B cell (primary cell): Measurements from ENCODE around the gene PRELID1. TPM values are rescaled to one million over a fixed set of nuclear protein-coding genes. Genes with fewer than 3 reads are reported as not detected.

Source experiments
- ATAC-seq: fragments of 200-7000 bp; cut with Tn5 transposase; one replicate; pipeline ENCODE4 v1.10.0; 2021; ENCODE audit warnings: low read depth, mild to moderate bottlenecking, moderate number of reproducible peaks, moderate library complexity
- CTCF ChIA-PET: fragments of 350-600 bp; sonication (Branson Sonifier 250); formaldehyde crosslinking; loops from one replicate; lab custom pipeline; 2021; ENCODE audit warnings: antibody characterized with exemption, inconsistent platforms; lab: Charles Lee
- POLR2A ChIA-PET: fragments of 350-600 bp; sonication (Branson Sonifier 250); formaldehyde crosslinking; loops from one replicate; lab custom pipeline; 2021; ENCODE audit warnings: antibody characterized with exemption; lab: Charles Lee
- DNase-seq: peaks from one replicate; pipeline ENCODE4 v3.0.0; 2013
- H2AFZ ChIP-seq: 2 replicates; pipeline ENCODE4 v1.6.1; 2012; ENCODE audit warnings: mild to moderate bottlenecking, low read depth, low read length; ENCODE audit not compliant: insufficient read depth, poor library complexity, severe bottlenecking
- H3K27ac ChIP-seq, 2 donors: 1 replicate in 1 of 2; 2 replicates in 1 of 2; pipeline ENCODE4 v1.5.1; 2012 to 2013; ENCODE audit warnings: low read length in 2 of 2, mild to moderate bottlenecking in 2 of 2, moderate library complexity in 1 of 2
- H3K27me3 ChIP-seq, 4 experiments: fragments of 200-600 bp in 1 of 4; sonication (generic) in 1 of 4; replicated peaks in 1 of 4; 1 replicate in 2 of 4; 2 replicates in 2 of 4; pipeline versions ENCODE4 v1.6.1 to v1.7.0; 2013 to 2016; ENCODE audit warnings: low read length in 3 of 4, mild to moderate bottlenecking in 2 of 4, mixed read lengths in 1 of 4, moderate library complexity in 1 of 4; ENCODE audit not compliant: insufficient read depth in 4 of 4, control insufficient read depth in 3 of 4; ENCODE audit errors: control extremely low read depth in 1 of 4
- H3K36me3 ChIP-seq, 2 experiments: replicated peaks in 1 of 2; 1 replicate in 1 of 2; 2 replicates in 1 of 2; pipeline versions ENCODE4 v1.6.1 to v1.7.1; 2013; ENCODE audit warnings: low read length in 1 of 2; ENCODE audit not compliant: insufficient read depth in 2 of 2, control insufficient read depth in 1 of 2; ENCODE audit errors: control extremely low read depth in 1 of 2, extremely low read depth in 1 of 2
- H3K4me1 ChIP-seq, 2 donors: fragments of 200-600 bp in 1 of 2; sonication (generic) in 1 of 2; 1 replicate in 1 of 2; 2 replicates in 1 of 2; pipeline versions ENCODE4 v1.5.1 to v1.6.1; 2013 to 2017; ENCODE audit warnings: low read length in 2 of 2; ENCODE audit not compliant: control insufficient read depth in 2 of 2, insufficient read depth in 2 of 2
- H3K4me2 ChIP-seq: replicated peaks from 2 replicates; pipeline ENCODE3; 2012; ENCODE audit warnings: mild to moderate bottlenecking, low read depth, low read length; ENCODE audit not compliant: poor library complexity, severe bottlenecking
- H3K4me3 ChIP-seq, 5 experiments: fragments of 200-600 bp in 1 of 5; sonication (generic) in 1 of 5; 1 replicate in 3 of 5; 2 replicates in 2 of 5; pipeline versions ENCODE4 v1.5.1 to v1.7.0; 2011 to 2016; ENCODE audit warnings: low read length in 4 of 5, mild to moderate bottlenecking in 4 of 5, low read depth in 2 of 5, control low read depth in 1 of 5, moderate library complexity in 1 of 5; ENCODE audit not compliant: insufficient read depth in 1 of 5; ENCODE audit errors: control extremely low read depth in 1 of 5, extremely low read depth in 1 of 5
- H3K79me2 ChIP-seq: fragments of 200-600 bp; sonication (generic); one replicate; pipeline ENCODE4 v1.6.0; 2016; ENCODE audit warnings: low read length; ENCODE audit not compliant: control insufficient read depth, insufficient read depth
- H3K9ac ChIP-seq: fragments of 200-600 bp; sonication (generic); 2 replicates; pipeline ENCODE4 v1.6.1; 2017; ENCODE audit warnings: mild to moderate bottlenecking, low read length, moderate library complexity
- H3K9me3 ChIP-seq, 3 donors: one replicate each; pipeline versions ENCODE4 v1.6.1 to v1.7.1; 2013; ENCODE audit warnings: low read length in 2 of 3; ENCODE audit not compliant: control insufficient read depth in 2 of 3, insufficient read depth in 1 of 3; ENCODE audit errors: control extremely low read depth in 1 of 3
- H4K20me1 ChIP-seq: 2 replicates; pipeline ENCODE4 v1.6.0; 2012; ENCODE audit warnings: mild to moderate bottlenecking, low read length; ENCODE audit not compliant: insufficient read depth, control insufficient read depth, poor library complexity, severe bottlenecking
- H3K27ac Mint-ChIP-seq: one replicate; pipeline ENCODE4 v1.8.0; 2021; ENCODE audit warnings: mixed read lengths
- H3K27me3 Mint-ChIP-seq: one replicate; pipeline ENCODE4 v1.8.0; 2021; ENCODE audit warnings: mixed read lengths
- H3K4me1 Mint-ChIP-seq: one replicate; pipeline ENCODE4 v1.8.0; 2021; ENCODE audit warnings: mixed read lengths
- H3K4me3 Mint-ChIP-seq: one replicate; pipeline ENCODE4 v1.8.0; 2021; ENCODE audit warnings: mixed read lengths
- H3K9me3 Mint-ChIP-seq: one replicate; pipeline ENCODE4 v1.8.0; 2022; ENCODE audit warnings: mixed read lengths; ENCODE audit not compliant: insufficient read depth
- CTCF ChIP-seq: fragments of 200-600 bp; IDR thresholded peaks from one replicate; pipeline ENCODE4 v1.8.0; 2022; ENCODE audit warnings: antibody characterized with exemption, mild to moderate bottlenecking
- EZH2 ChIP-seq: IDR thresholded peaks from 2 replicates; pipeline ENCODE4 v1.6.1; 2012; ENCODE audit warnings: borderline replicate concordance, low read depth, mild to moderate bottlenecking, moderate library complexity, low read length; ENCODE audit not compliant: insufficient read depth, poor library complexity, severe bottlenecking
- WGBS: methylation state at CpG from one replicate; pipeline ENCODE4 v1.1.5; 2013; ENCODE audit warnings: missing lambda C conversion rate; ENCODE audit not compliant: insufficient coverage; 5-methylcytosine and 5-hydroxymethylcytosine counted together
- intact Hi-C: fragments of 100-400 bp; cut with micrococcal nuclease; formaldehyde crosslinking; loops from one replicate; pipeline ENCODE4 v1.10.0; 2022
- polyA plus RNA-seq: library from polyadenylated mRNA; depleted of rRNA; stranded (reverse); fragments of >200 nt; gene quantifications from 2 replicates; pipeline ENCODE4 v1.2.3, GENCODE V29; 2012
- total RNA-seq, 2 donors: library from RNA; stranded (reverse); fragments of 120-200 nt in 1 of 2; gene quantifications; 1 replicate in 1 of 2; 2 replicates in 1 of 2; pipeline versions ENCODE4 v1.2.3 to v1.2.4, GENCODE V29; 2013 to 2022

The PRELID1 gene
- total and polyA plus RNA-seq, 2 donors (not counting 1 experiment from before 2014, with no cell fraction given): 71.7 to 86.8 TPM

GRCh38 chr5:177303925-177304391 is 359 bp downstream of the PRELID1 start:
- 4% methylated on average over 25 of the region's 25 CpGs for WGBS
- H4K20me1 ChIP-seq: peaks cover 26% of the 10 kb centered on the region
- H3K36me3 ChIP-seq: peaks cover 2 to 37% of the 10 kb centered on the region in 2 experiments
- ChIA-PET CTCF (interaction anchor here (0.7 to 1.1 kb wide), 4 partner anchors 9 to 128 kb away, joined by 3 to 4 read pairs (median 3); no protein-coding TSS in a partner anchor), POLR2A (interaction anchor here (0.8 kb wide), 1 partner anchor 48 kb away, joined by 3 read pairs; the partner anchor contains the start of gene LMAN2)
- peak overlapping the region; percentile 71 to 97 (median 91) for H3K4me3 ChIP-seq
- H3K4me1 ChIP-seq: peaks cover 61 to 78% of the 10 kb centered on the region in 2 donors
- peak overlapping the region; percentile 87 for H3K4me2 ChIP-seq
- peaks cover 0 to 2% (median 0%) of the 10 kb centered on the region in 3 donors for H3K9me3 ChIP-seq
- peak overlapping the region; percentile 45 to 81 for H3K27ac ChIP-seq
- H3K79me2 ChIP-seq: peaks cover 45% of the 10 kb centered on the region
- no peaks in the 10 kb centered on the region for H3K9me3 Mint-ChIP-seq
- no peaks in the 10 kb centered on the region for H3K27me3 ChIP-seq
- TF ChIP-seq CTCF (no peak), EZH2 (no peak)
- H3K4me1 Mint-ChIP-seq: peaks cover 72% of the 10 kb centered on the region
- peak overlapping the region; percentile 93 for H3K9ac ChIP-seq
- H3K4me3 Mint-ChIP-seq: peak overlapping the region; percentile 95
- DNase-seq: no peak
- peak overlapping the region; percentile 93 for H2AFZ ChIP-seq
- ATAC-seq: no peak
- peak overlapping the region; percentile 92 for H3K27ac Mint-ChIP-seq
- no peaks in the 10 kb centered on the region for H3K27me3 Mint-ChIP-seq
- intact Hi-C loops: loop anchor here (5.0 kb wide), 3 partner anchors 192 to 298 kb away; partner anchors contain the start of genes B4GALT7 and DOK3
